NOMO-1 treated with dmso at 0.1 percent for 144 hours (cell line): Measurements from ENCODE around the gene KLHDC9.
"Not testable (repeated sequence)": the region's sequence is repeated elsewhere in the genome, so short reads cannot be mapped to it uniquely, and the experiment has no call there.

Experiments used
- DNase-seq: peaks from one replicate; lab custom pipeline; 2025; ENCODE audit not compliant: unreplicated experiment; lab: John Stamatoyannopoulos, UW

Gene KLHDC9

GRCh38 chr1:161098210-161099068 is at the start of gene KLHDC9:
TSS of gene KLHDC9 (plus strand) at chr1:161098361. CDS start at chr1:161098536, 175 bp downstream.
- no peak for DNase-seq

GRCh38 chr1:161048949-161049722 is 49.0 kb upstream of the KLHDC9 start:
- DNase-seq = no peak

GRCh38 chr1:161051219-161051618 is 46.9 kb upstream of the KLHDC9 start:
- no peak for DNase-seq

- DNase-seq = no peak
Measured at GRCh38 chr1:161052899-161053298, 45.3 kb upstream of the KLHDC9 start.

GRCh38 chr1:161054232-161054631 is 43.9 kb upstream of the KLHDC9 start:
- DNase-seq = no peak

GRCh38 chr1:161054805-161055204 is 43.4 kb upstream of the KLHDC9 start:
- no peak for DNase-seq

GRCh38 chr1:161059293-161059692 is 38.9 kb upstream of the KLHDC9 start:
- no peak for DNase-seq

- no peak for DNase-seq
Measured at GRCh38 chr1:161061419-161061818, 36.7 kb upstream of the KLHDC9 start.

GRCh38 chr1:161063936-161064335 is 34.2 kb upstream of the KLHDC9 start:
- not testable (repeated sequence) for DNase-seq

GRCh38 chr1:161065681-161066080 is 32.5 kb upstream of the KLHDC9 start:
- not testable (repeated sequence) for DNase-seq

- no peak for DNase-seq
Measured at GRCh38 chr1:161066694-161067093, 31.5 kb upstream of the KLHDC9 start.

GRCh38 chr1:161068306-161069234 is 29.6 kb upstream of the KLHDC9 start:
- peak; percentile 92 for DNase-seq

- DNase-seq = no peak
Measured at GRCh38 chr1:161069241-161069640, 28.9 kb upstream of the KLHDC9 start.

- DNase-seq = peak; percentile 92
Measured at GRCh38 chr1:161069731-161070270, 28.4 kb upstream of the KLHDC9 start, which contains the start of gene ARHGAP30. TSS of gene ARHGAP30 (minus strand) at chr1:161069891. CDS start at chr1:161069624, 267 bp downstream.

GRCh38 chr1:161070761-161071160 is 27.4 kb upstream of the KLHDC9 start:
- DNase-seq = no peak

GRCh38 chr1:161071886-161072371 is 26.2 kb upstream of the KLHDC9 start:
- peak; percentile 18 for DNase-seq

GRCh38 chr1:161072751-161073449 is 25.3 kb upstream of the KLHDC9 start:
- DNase-seq = no peak

GRCh38 chr1:161073474-161074121 is 24.6 kb upstream of the KLHDC9 start:
- DNase-seq = no peak

- no peak for DNase-seq
Measured at GRCh38 chr1:161074676-161075368, 23.3 kb upstream of the KLHDC9 start.
